ENCODE results near the gene INPP5E.

DNA sequence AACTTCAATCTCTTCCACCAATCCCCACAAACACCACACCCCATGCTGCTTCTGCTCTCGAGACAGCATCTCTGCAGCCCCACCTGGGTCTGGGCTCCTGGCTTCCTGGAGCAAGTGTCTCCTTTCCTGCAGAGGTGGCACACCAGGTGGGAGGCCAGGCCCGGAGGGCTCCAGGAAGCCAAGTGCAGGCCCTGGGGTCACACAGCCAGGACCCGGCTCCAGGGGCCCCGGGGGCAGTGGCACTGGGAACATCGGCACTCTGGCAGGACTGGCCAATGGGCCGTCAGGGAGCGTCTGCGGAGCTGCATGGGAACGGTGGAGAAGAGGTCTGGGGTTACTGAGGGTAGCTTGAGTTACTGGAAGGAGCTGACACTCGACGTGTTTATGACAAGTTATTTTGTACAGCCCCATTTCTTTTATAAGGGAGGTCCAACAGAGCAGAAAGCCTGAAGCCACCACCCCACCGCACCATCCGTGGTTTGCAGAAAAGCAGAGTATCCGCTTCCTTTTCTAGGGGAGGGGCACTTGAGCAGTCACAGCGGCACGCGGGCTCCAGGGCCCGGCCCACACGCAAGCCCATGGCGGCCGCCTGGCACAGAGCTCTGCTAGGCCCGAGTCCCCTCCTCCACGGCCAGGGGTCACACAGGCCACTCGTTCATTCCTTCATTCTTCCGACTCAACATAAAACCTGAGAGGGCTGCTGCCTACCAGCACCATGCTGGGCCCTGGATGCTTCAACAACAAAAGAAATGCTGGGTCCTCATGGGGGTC, 14.6 kb upstream of the INPP5E start:
- TF ChIP-seq CTCF (IDR thresholded peaks at IDR 0.05) (no peak), EZH2 (IDR thresholded peaks at IDR 0.05; ENCODE audit: borderline replicate concordance, insufficient read depth, low read depth, low read length, poor library complexity, severe bottlenecking) (no peak)
